Esophagus muscularis mucosa (tissue), 3 donors: Measurements from ENCODE around the gene ECT2.

Source experiments
- POLR2A ChIP-seq: fragments of 450-650 bp; IDR thresholded peaks from one replicate; pipeline ENCODE4 v1.6.1; 2017; ENCODE audit warnings: antibody characterized with exemption, moderate library complexity, mild to moderate bottlenecking, low read depth
- POLR2AphosphoS5 ChIP-seq, 2 donors: sonication (generic); formaldehyde crosslinking; IDR thresholded peaks; one replicate each; pipeline ENCODE4 v1.6.1; 2017; ENCODE audit warnings: antibody characterized with exemption in 2 of 2
- TF ChIP-seq, protein P1 (sequence below), 3 experiments: fragments of 200-600 bp in 2 of 3; fragments of 450-650 bp in 1 of 3; sonication (generic) in 2 of 3; IDR thresholded peaks; one replicate each; pipeline ENCODE4 v1.5.1; 2017 to 2019; ENCODE audit warnings: antibody characterized with exemption in 3 of 3, mild to moderate bottlenecking in 2 of 3, moderate library complexity in 1 of 3

DNA sequence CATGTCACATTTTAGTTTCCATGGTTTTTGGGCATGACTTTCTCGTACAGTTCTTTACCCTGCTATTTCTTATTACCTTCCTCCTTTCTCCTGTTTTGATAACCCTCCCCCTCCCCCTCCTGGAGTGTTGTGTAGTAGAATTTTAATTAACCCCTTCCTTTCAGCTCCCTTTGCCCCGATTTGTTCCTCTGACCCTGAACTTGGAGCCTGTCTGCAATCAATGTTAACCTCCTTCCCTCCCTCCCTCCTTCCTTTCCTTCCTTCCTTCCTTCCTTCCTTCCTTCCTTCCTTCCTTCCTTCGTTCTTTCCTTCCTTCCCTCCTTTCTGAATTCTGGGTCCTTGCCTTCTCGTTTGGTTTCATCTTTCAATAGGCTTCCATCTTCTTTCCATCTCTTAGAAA lies 90.4 kb downstream of the ECT2 start:
- no peak for TF ChIP-seq POLR2AphosphoS5 (IDR thresholded peaks at IDR 0.05)
- TF ChIP-seq, protein P1, sequence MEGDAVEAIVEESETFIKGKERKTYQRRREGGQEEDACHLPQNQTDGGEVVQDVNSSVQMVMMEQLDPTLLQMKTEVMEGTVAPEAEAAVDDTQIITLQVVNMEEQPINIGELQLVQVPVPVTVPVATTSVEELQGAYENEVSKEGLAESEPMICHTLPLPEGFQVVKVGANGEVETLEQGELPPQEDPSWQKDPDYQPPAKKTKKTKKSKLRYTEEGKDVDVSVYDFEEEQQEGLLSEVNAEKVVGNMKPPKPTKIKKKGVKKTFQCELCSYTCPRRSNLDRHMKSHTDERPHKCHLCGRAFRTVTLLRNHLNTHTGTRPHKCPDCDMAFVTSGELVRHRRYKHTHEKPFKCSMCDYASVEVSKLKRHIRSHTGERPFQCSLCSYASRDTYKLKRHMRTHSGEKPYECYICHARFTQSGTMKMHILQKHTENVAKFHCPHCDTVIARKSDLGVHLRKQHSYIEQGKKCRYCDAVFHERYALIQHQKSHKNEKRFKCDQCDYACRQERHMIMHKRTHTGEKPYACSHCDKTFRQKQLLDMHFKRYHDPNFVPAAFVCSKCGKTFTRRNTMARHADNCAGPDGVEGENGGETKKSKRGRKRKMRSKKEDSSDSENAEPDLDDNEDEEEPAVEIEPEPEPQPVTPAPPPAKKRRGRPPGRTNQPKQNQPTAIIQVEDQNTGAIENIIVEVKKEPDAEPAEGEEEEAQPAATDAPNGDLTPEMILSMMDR (IDR thresholded peaks at IDR 0.05), result no peak
- no peak for TF ChIP-seq POLR2A
